PFSK-1 (cell line): ENCODE results near the gene KPNB1. TPM values are rescaled to one million over a fixed set of nuclear protein-coding genes. Genes with fewer than 3 reads are reported as not detected.

Experiments
- FOXP2 ChIP-seq: optimal IDR thresholded peaks from 2 replicates; pipeline ENCODE3; 2011; ENCODE audit warnings: borderline replicate concordance, control low read depth, inconsistent platforms; ENCODE audit not compliant: insufficient read depth; ENCODE audit errors: extremely low read length, extremely low read depth
- POLR2AphosphoS5 ChIP-seq: IDR thresholded peaks from 2 replicates; pipeline ENCODE4 v1.6.1; 2012; ENCODE audit warnings: low read depth, mild to moderate bottlenecking, control low read depth, low read length, moderate library complexity
- SIN3A ChIP-seq: IDR thresholded peaks from 2 replicates; pipeline ENCODE4 v1.6.1; 2012; ENCODE audit warnings: mild to moderate bottlenecking, low read length, moderate library complexity, borderline replicate concordance; ENCODE audit not compliant: insufficient read depth
- TAF1 ChIP-seq: IDR thresholded peaks from 2 replicates; pipeline ENCODE4 v1.6.1; 2012; ENCODE audit warnings: low read length, control low read depth, borderline replicate concordance; ENCODE audit not compliant: insufficient read depth
- polyA plus RNA-seq: library from polyadenylated mRNA; unstranded; fragments of >200 nt; gene quantifications from one replicate; pipeline ENCODE4 v1.2.1, GENCODE V29; 2012; ENCODE audit warnings: low read depth, missing spikeins; ENCODE audit not compliant: insufficient read length
- TF ChIP-seq, protein P1 (sequence below), 2 experiments: IDR thresholded peaks; 2 replicates each; pipeline versions ENCODE4 v1.6.1 to v1.8.0; 2011 to 2012; ENCODE audit warnings: low read depth in 2 of 2, low read length in 2 of 2, control low read depth in 1 of 2, inconsistent platforms in 1 of 2, mild to moderate bottlenecking in 1 of 2, moderate library complexity in 1 of 2; ENCODE audit not compliant: insufficient read depth in 1 of 2

The KPNB1 gene
- 276 TPM for polyA plus RNA-seq

DNA sequence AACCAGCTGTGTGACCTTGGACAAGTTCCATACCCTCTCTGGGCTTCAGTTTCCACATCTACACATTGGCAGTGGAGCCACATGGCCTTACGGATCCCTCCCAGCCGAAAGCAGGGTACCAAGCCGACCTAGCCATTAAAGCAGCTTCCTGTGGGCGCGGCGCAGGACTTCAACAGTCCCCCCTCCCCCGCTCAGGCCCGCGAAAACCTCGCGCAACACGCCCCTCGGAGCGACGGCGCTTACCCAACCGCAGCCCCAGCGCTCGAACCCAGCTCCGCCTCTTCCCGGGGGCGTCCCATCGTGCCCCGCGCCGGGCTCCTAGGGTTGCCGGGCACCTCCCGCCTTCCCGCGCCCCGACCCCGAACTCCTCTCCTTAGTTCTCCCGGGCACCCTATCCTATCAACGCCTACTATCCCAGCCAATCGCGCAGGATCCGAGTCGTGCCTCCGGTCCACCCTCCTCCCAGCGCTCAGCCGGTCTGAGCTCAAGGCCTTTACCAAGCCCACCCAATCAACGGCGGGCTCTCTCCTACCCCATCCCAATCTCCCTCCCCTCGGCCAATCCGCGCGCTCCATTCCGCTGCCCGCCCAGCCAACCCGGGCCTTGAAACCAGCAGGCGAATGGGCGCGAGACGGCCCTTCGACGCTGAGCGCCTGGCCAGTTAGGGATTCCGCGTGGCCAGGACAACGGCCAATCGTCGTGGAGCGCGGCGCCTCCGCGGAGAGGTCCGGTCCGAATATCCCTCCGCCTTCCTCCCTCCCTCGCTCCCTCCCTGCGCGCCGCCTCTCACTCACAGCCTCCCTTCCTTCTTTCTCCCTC lies at the start of gene KPNB1:
TSS of gene KPNB1 (plus strand) at position 767 of the 819 bp plus-strand sequence. CDS start 326 bp downstream, outside the sequence.
- TF ChIP-seq, protein P1, sequence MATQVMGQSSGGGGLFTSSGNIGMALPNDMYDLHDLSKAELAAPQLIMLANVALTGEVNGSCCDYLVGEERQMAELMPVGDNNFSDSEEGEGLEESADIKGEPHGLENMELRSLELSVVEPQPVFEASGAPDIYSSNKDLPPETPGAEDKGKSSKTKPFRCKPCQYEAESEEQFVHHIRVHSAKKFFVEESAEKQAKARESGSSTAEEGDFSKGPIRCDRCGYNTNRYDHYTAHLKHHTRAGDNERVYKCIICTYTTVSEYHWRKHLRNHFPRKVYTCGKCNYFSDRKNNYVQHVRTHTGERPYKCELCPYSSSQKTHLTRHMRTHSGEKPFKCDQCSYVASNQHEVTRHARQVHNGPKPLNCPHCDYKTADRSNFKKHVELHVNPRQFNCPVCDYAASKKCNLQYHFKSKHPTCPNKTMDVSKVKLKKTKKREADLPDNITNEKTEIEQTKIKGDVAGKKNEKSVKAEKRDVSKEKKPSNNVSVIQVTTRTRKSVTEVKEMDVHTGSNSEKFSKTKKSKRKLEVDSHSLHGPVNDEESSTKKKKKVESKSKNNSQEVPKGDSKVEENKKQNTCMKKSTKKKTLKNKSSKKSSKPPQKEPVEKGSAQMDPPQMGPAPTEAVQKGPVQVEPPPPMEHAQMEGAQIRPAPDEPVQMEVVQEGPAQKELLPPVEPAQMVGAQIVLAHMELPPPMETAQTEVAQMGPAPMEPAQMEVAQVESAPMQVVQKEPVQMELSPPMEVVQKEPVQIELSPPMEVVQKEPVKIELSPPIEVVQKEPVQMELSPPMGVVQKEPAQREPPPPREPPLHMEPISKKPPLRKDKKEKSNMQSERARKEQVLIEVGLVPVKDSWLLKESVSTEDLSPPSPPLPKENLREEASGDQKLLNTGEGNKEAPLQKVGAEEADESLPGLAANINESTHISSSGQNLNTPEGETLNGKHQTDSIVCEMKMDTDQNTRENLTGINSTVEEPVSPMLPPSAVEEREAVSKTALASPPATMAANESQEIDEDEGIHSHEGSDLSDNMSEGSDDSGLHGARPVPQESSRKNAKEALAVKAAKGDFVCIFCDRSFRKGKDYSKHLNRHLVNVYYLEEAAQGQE (IDR thresholded peaks at IDR 0.05; ENCODE audit: insufficient read depth in 1 of 2, low read depth in 2 of 2, low read length in 2 of 2) = peak in 1 of 2 experiments; percentile 46; a peak in 2 of 4 replicates
- TF ChIP-seq FOXP2 (peak; percentile 96), SIN3A (peak; percentile 80; the same call in 1 of the 2 replicates), POLR2AphosphoS5 (peak; percentile 83), TAF1 (peak; percentile 89; the same call in 1 of the 2 replicates)

DNA sequence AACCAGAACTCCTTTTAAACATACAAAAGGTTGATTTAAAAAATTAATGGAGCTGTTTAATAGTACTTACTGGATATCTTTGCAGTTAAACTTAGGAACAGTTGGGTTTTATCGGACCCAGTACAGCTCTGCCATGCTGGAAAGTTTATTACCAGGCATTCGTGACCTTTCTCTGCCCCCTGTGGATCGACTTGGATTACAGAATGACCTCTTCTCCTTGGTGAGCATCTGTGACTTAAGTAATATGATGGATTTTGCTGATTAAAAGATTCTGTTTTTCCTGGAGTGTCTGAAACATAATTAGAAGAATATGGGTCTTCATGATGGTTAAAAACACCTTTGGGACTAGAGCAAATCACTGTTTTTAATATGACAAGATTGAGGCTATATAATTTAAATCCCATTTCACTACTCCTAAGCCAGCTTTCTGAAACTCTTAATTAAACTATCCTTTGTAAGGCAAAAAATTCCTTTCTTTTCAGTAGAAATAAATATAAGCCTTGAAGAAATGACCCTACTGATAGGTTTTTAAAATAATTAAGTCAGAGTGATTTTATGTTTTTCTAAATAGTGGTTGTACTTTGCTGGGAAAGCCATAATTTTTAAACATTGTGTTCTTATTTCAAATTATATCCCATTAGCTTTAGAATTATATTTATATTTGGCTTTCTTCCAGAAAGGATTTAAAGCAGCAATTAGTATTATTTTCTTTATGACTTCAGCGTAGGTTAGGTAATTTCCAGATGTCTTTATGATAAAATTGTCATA lies 45.7 kb upstream of the KPNB1 start:
- TF ChIP-seq TAF1 = peak; percentile 65; the same call in 1 of the 2 replicates
- no peak for TF ChIP-seq POLR2AphosphoS5
- no peak for TF ChIP-seq FOXP2

DNA sequence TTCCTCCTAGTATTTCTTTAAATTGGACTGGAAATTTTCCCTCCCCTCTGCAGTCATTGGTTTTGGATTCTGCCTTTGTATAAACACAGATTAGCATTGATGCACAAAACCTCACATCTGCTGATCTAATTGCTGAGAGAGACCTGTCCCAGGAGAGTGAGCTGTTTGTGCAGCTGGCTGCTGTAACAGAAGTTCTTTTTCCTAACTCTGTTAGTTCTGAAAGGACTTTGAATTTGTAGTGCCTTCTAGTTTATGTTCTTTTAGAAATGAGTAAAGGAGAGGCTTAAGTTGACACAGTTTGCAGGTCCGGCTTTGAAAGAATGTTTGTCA lies 45.2 kb upstream of the KPNB1 start:
- peak; percentile 73 for TF ChIP-seq POLR2AphosphoS5
- TF ChIP-seq FOXP2 = no peak

DNA sequence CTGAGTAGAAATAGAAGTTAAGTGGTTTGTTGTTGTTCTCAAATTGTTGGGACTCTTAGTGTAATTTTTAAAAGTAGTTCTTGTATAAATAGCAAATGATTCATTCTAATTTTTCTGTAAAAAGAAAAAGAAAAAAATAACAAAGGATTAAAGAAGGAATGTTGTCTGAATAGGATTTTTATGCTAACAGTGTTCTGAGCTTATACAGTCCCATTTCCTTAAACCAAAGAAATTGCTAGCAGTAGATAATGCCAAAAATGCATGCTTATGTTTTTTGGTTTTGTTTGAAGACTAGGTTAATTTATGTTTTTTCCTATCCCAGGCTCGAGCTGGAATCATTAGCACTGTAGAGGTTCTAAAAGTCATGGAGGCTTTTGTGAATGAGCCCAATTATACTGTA lies 44.7 kb upstream of the KPNB1 start:
- TF ChIP-seq POLR2AphosphoS5 (no peak), SIN3A (no peak)

DNA sequence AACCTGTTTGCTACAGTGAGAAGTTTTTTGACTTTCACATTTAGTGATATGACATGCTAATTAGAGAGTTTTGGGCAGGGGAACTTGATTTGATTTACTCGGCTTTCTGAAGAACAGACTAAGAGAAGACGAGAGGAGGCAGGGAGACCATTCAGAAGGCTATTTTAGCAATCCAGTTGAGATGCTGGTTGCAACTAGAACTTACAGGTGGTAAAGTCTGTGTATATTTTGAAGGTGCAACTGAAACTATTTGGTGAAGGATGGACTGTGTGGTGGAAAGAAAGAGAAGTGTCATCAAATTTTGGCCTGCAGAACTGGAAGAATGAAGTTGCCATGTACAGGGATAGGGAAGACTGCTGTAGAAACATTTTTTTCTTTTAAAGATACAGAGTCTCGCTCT lies 42.2 kb upstream of the KPNB1 start:
- TF ChIP-seq SIN3A = no peak
- no peak for TF ChIP-seq TAF1
- TF ChIP-seq POLR2AphosphoS5 = no peak
- TF ChIP-seq, protein P1 (IDR thresholded peaks at IDR 0.05; ENCODE audit: insufficient read depth in 1 of 2, low read depth in 2 of 2, low read length in 2 of 2) = no peak
- no peak for TF ChIP-seq FOXP2

DNA sequence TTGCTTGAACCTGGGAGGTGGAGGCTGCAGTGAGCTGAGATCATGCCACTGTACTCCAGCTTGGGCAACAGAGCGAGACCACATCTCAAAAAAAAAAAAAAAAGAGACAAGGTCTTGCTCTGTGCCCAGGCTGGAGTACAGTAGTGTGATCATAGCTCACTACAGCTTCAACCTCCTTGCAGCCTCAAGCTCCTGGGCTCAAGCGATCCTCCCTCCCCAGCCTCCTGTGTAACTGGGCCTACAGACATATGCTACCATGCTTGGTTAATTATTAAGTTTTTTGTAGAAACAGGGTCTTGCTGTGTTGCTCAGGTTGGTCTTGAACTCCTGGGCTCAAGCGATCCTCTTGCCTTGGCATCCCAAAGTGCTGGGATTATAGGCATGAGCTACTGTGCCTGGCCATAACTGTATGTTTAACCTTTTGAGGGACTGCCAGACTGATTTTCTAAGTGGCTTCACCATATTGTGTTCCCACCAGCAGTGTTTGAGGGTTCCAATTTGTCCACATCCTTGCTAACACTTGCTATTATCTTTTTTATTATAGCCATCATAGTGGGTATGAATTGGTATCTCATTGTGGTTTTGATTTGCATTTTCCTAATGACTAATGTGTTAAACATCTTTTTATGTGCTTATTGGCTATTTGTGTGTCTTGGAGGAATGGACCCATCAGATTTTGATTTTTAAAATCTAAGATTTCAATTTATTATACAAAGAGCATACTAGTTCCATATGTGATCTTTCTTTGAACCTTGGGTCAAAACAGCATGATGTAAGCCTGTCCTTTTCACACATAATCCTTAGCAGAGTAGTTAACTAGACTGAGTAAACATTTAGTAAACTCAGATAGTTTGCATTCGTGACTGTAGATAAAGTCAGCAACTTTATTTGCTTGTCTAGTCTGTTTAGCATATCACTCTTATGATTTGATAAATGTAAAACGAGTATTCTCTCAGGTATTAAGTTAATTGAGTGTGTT lies 38.1 kb upstream of the KPNB1 start:
- TF ChIP-seq SIN3A = no peak
- TF ChIP-seq, protein P1 (IDR thresholded peaks at IDR 0.05; ENCODE audit: insufficient read depth in 1 of 2, low read depth in 2 of 2, low read length in 2 of 2) = no peak
- no peak for TF ChIP-seq FOXP2
